ENCODE measurements around the gene SLC4A4.

GRCh38 chr4:71426381-71427042 is 87.7 kb downstream of the SLC4A4 start:
- TF ChIP-seq CTCF (IDR thresholded peaks at IDR 0.05 in 4 of 5, conservative IDR thresholded peaks at IDR 0.05 in 1 of 5) (no peak), POLR2A (IDR thresholded peaks at IDR 0.05) (no peak)

Data from gastrocnemius medialis (tissue), 4 donors.